Adrenal gland (tissue), 12 donors: ENCODE measurements around the gene RALGAPB. TPM values are rescaled to one million over a fixed set of nuclear protein-coding genes. Genes with fewer than 3 reads are reported as not detected.
A peak's percentile ranks its signal among the peaks of the same experiment; 100 is the strongest.
"Not testable (repeated sequence)": the region's sequence is repeated elsewhere in the genome, so short reads cannot be mapped to it uniquely, and the experiment has no call there.

Experiments used
- DNase-seq, 7 donors: peaks; one replicate each; pipeline ENCODE4 v3.0.0-alpha.2; 2019 to 2020
- H3K27ac ChIP-seq, 5 donors: fragments of 200-600 bp; sonication (generic) in 4 of 5; 1 replicate in 3 of 5; 2 replicates in 2 of 5; pipeline versions ENCODE4 v1.5.1 to v1.8.0; 2016 to 2020; ENCODE audit warnings: mild to moderate bottlenecking in 1 of 5
- H3K27me3 ChIP-seq: fragments of 200-600 bp; 2 replicates; pipeline ENCODE4 v1.8.0; 2021
- H3K36me3 ChIP-seq, 2 donors: fragments of 200-600 bp; replicated peaks in 1 of 2; 1 replicate in 1 of 2; 2 replicates in 1 of 2; pipeline versions ENCODE4 v1.5.1 to v1.8.0; 2018 to 2022
- H3K4me1 ChIP-seq, 2 donors: fragments of 200-600 bp; replicated peaks in 1 of 2; 1 replicate in 1 of 2; 2 replicates in 1 of 2; pipeline versions ENCODE4 v1.5.1 to v1.8.0; 2018 to 2021
- H3K4me3 ChIP-seq, 4 donors: fragments of 200-600 bp; sonication (generic) in 3 of 4; one replicate each; pipeline ENCODE4 v1.5.1; 2016 to 2018
- H3K9me3 ChIP-seq, 3 donors: fragments of 200-600 bp; sonication (generic) in 1 of 3; replicated peaks in 1 of 3; 1 replicate in 2 of 3; 2 replicates in 1 of 3; pipeline versions ENCODE4 v1.5.1 to v1.8.0; 2016 to 2021
- POLR2A ChIP-seq, 2 donors: fragments of 450-650 bp; IDR thresholded peaks; one replicate each; pipeline ENCODE4 v1.6.1; 2017; ENCODE audit warnings: antibody characterized with exemption in 2 of 2, mild to moderate bottlenecking in 2 of 2, moderate library complexity in 1 of 2
- WGBS, 4 donors: extraction: QIAGEN DNeasy Blood & Tissue Kit in 2 of 4; methylation state at CpG; one replicate each; pipeline versions ENCODE4 v1.1.5 to v1.1.7; 2013 to 2017; 5-methylcytosine and 5-hydroxymethylcytosine counted together
- intact Hi-C, 2 donors: fragments of 100-400 bp; cut with DNase I; formaldehyde crosslinking; loops; one replicate each; pipeline versions ENCODE4 v1.14.1 to v1.15.0; 2022 to 2023
- polyA plus RNA-seq, 3 donors: library from polyadenylated mRNA; stranded (reverse); fragments of 200-250 nt in 2 of 3; fragments of 350-450 nt in 1 of 3; fragmentation: Illumina TruSeq in 1 of 3; extraction: RNeasy Lipid Tissue Mini Kit (QIAGEN cat#74804) in 1 of 3; gene quantifications; one replicate each; pipeline ENCODE4 v1.2.3, GENCODE V29; 2013 to 2014
- total RNA-seq, 9 donors: library from RNA; depleted of rRNA in 4 of 9; stranded (reverse); fragments of >200 nt in 4 of 9; fragments of 120-200 nt in 1 of 9; fragmentation: NEBNext Ultra II Directional in 1 of 9; extraction: Animal tissue kit (Norgen Biotek cat#: 25700) in 1 of 9; gene quantifications; one replicate each; pipeline versions ENCODE4 v1.1.0 to v1.2.4, GENCODE V29; 2013 to 2023
- TF ChIP-seq, protein P1 (sequence below), 6 experiments: fragments of 450-650 bp in 4 of 6; fragments of 200-600 bp in 2 of 6; sonication (generic) in 1 of 6; IDR thresholded peaks; 1 replicate in 5 of 6; 2 replicates in 1 of 6; pipeline versions ENCODE4 v1.5.1 to v1.8.0; 2016 to 2021; ENCODE audit warnings: antibody characterized with exemption in 6 of 6, mild to moderate bottlenecking in 2 of 6, moderate library complexity in 1 of 6
- donor health status: healthy with polysubstance abuse.
- donor health status: Bipolar disorder and iron deficiency.
- donor health status: DM: yes; HTN: yes; CAD: no.
- donor health status: DM: no; HTN: no; CAD: no.
- donor health status: DM: no; HTN: no; CAD: no.
- donor health status: DM: yes; HTN: yes; CAD: no.

The RALGAPB gene
- total and polyA plus RNA-seq, 12 donors = 11.7 to 44.7 (median 31.7) TPM

GRCh38 chr20:38437796-38438195, 34.8 kb upstream of the RALGAPB start:
- no peaks in the 10 kb centered on the region for H3K9me3 ChIP-seq
- H3K4me3 ChIP-seq = no peak overlapping the region
- 80 to 87% (median 85%) methylated on average over 6 of the region's 6 CpGs for WGBS, 4 donors
- no peak overlapping the region for H3K27ac ChIP-seq
- H3K4me1 ChIP-seq = peaks cover 6 to 17% of the 10 kb centered on the region in 2 donors
- peaks cover 0 to 9% of the 10 kb centered on the region in 2 donors for H3K36me3 ChIP-seq
- no peak for TF ChIP-seq POLR2A (IDR thresholded peaks at IDR 0.05)
- TF ChIP-seq, protein P1, sequence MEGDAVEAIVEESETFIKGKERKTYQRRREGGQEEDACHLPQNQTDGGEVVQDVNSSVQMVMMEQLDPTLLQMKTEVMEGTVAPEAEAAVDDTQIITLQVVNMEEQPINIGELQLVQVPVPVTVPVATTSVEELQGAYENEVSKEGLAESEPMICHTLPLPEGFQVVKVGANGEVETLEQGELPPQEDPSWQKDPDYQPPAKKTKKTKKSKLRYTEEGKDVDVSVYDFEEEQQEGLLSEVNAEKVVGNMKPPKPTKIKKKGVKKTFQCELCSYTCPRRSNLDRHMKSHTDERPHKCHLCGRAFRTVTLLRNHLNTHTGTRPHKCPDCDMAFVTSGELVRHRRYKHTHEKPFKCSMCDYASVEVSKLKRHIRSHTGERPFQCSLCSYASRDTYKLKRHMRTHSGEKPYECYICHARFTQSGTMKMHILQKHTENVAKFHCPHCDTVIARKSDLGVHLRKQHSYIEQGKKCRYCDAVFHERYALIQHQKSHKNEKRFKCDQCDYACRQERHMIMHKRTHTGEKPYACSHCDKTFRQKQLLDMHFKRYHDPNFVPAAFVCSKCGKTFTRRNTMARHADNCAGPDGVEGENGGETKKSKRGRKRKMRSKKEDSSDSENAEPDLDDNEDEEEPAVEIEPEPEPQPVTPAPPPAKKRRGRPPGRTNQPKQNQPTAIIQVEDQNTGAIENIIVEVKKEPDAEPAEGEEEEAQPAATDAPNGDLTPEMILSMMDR (IDR thresholded peaks at IDR 0.05) = no peak
- no peak for DNase-seq
- no peaks in the 10 kb centered on the region for H3K27me3 ChIP-seq
- intact Hi-C loops = no loop called here

DNA sequence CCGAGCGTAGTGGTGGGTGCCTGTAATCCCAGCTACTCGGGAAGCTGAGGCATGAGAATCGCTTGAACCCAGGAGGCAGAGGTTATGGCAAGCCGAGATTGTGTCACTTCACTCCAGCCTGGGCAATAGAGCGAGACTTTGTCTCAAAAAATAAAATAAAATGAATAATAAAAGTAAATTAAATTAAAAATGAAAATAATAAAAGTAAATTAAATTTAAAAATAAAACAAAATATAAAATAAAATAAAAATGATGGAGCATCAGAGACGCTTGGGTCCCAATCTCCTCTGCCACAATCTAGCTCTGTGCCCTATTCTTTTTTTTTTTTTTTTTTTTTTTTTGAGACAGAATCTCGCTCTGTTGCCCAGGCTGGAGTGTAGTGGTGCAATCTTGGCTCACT, 31.5 kb upstream of the RALGAPB start:
- intact Hi-C loops, H3K27ac ChIP-seq, DNase-seq, H3K4me3 ChIP-seq, H3K36me3 ChIP-seq, H3K27me3 ChIP-seq, H3K4me1 ChIP-seq, H3K9me3 ChIP-seq: not testable (repeated sequence)
- WGBS, 4 donors = 77 to 92% (median 86%) methylated on average over 8 of the region's 8 CpGs

DNA sequence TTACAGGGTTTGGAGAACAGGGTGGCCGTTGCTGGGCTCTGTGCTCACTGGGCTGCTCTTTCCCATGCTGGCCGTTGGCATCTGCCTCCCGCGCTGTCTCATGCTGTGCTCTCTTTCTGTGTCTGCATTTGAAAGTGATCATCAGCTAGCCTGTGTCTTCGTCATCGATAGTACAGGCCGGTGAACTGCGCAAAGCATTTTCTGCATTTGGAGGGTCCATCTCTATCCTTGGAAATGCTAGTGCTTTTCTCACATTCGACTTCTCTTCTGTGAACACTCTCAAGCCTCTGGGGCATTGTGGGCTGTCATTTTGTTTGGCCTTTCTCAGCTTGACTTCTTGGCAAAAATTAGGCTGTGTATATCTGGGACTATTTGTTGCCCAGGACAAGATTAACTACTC, 30.7 kb upstream of the RALGAPB start:
- DNase-seq = no peak
- H3K27ac ChIP-seq = no peak overlapping the region
- no peak for TF ChIP-seq POLR2A (IDR thresholded peaks at IDR 0.05)
- 69 to 76% (median 71%) methylated on average over 9 of the region's 9 CpGs for WGBS, 4 donors
- no peak overlapping the region for H3K4me3 ChIP-seq
- H3K4me1 ChIP-seq = peaks cover 0 to under 1% of the 10 kb centered on the region in 2 donors
- no peaks in the 10 kb centered on the region for H3K9me3 ChIP-seq
- intact Hi-C loops = no loop called here
- no peaks in the 10 kb centered on the region for H3K27me3 ChIP-seq
- no peaks in the 10 kb centered on the region for H3K36me3 ChIP-seq

- Histone ChIP-seq H3K27ac (no peak overlapping the region), H3K9me3 (no peaks in the 10 kb centered on the region), H3K4me3 (no peak overlapping the region), H3K27me3 (no peaks in the 10 kb centered on the region), H3K4me1 (peaks cover 5 to 10% of the 10 kb centered on the region in 2 donors), H3K36me3 (peaks cover 0 to 16% of the 10 kb centered on the region in 2 donors)
- 76 to 83% (median 77%) methylated on average over 3 of the region's 3 CpGs for WGBS, 4 donors
- no peak for DNase-seq
- intact Hi-C loops = no loop called here
- TF ChIP-seq, protein P1 (IDR thresholded peaks at IDR 0.05) = no peak
- TF ChIP-seq POLR2A (IDR thresholded peaks at IDR 0.05) = no peak
Measured at GRCh38 chr20:38445381-38445796, 27.3 kb upstream of the RALGAPB start.

DNA sequence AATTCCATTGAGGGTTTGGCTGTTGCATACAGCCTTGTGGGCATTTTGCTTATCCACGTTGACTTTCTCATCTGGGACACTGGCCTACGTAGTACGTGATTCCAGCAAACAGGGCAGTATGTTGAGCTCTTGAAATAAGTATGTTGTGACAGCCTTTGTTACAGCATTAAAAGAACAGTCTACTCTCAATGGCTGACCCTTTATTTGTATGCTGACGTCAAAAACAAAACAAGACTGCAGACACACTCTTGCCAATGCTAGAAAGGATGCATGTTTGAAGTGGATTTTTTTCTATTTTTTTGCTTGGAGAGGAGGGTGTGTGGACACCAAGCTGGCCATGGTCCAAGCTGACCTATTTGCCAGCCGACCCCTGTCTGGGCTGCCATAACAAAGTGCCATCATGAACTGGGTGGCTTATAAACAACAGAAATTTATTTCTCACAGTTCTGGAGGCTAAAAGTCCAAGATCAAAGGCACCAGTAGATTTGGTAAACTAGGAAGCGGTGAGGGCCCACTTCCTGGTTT, 26.7 kb upstream of the RALGAPB start:
- Histone ChIP-seq H3K27ac (peak overlapping the region in 1 of 5 donors; percentile 73), H3K4me1 (peaks cover 5 to 10% of the 10 kb centered on the region in 2 donors), H3K27me3 (no peaks in the 10 kb centered on the region), H3K36me3 (peaks cover 0 to 20% of the 10 kb centered on the region in 2 donors), H3K9me3 (no peaks in the 10 kb centered on the region), H3K4me3 (peak overlapping the region in 1 of 4 donors; percentile 72)
- TF ChIP-seq, protein P1 (IDR thresholded peaks at IDR 0.05) = no peak
- TF ChIP-seq POLR2A (IDR thresholded peaks at IDR 0.05) = no peak
- WGBS, 4 donors = 70 to 82% (median 74%) methylated on average over 6 of the region's 6 CpGs
- intact Hi-C loops = no loop called here
- DNase-seq = no peak
